Measurements from ENCODE around the gene NONO.
"Not testable (repeated sequence)": the region's sequence is repeated elsewhere in the genome, so short reads cannot be mapped to it uniquely, and the experiment has no call there.

Gene NONO

DNA sequence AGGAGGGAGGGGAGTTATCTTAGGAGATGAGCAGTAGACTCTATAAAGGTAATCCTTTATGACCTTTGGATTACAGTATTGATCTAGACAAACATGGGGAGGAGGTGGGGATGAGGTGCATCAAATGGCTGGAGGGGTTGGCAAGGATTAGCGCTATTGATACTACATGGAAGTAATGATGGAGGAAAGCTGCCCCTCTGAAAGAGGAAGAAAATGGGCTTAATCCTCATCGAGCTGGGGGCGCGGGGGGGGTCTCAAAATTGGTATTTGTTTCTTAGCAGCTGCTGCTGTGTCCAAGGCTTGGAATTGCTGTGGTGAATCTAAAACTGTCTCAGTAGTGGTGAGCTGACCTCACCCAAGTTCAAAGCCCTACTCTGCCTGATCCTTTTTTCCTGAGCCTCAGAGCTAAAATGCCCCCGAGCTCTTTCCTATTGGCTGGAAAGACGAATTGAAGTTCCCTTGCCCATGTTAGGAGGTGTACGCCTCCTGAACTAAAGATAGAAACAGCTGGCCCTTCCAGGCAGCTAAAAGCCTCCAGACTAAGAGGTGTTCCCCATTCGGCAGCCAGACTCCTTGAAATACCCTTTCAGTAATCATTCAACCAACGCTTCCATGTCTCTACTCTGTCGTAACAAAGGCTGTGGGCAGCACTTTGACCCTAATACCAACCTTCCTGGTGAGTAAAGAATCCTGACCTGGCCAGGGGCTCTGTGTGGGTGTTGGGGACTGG is 17.9 kb downstream of the NONO start, which contains the start of gene ITGB1BP2:
TSS of gene ITGB1BP2 (plus strand) at position 556 of the 730 bp plus-strand sequence. CDS start at position 613, 57 bp downstream.
- Histone ChIP-seq H4K8ac (ENCODE audit: low read depth, low read length) (no peak within 1 kb of the TSS), H3K23ac (ENCODE audit: low read length) (no peak within 1 kb of the TSS), H2BK5ac (ENCODE audit: low read length) (no peak within 1 kb of the TSS), H2BK15ac (replicated peaks; ENCODE audit: low read depth) (no peak within 1 kb of the TSS), H3K4me2 (ENCODE audit: low read length) (no peak within 1 kb of the TSS), H3K27me3 (ENCODE audit: insufficient read depth, low read length, poor library complexity) (no peaks in the 10 kb centered on the region), H3K36me3 (ENCODE audit: control insufficient read depth, insufficient read depth, low read length) (peaks cover 11% of the 10 kb centered on the region), H3K4me3 (ENCODE audit: low read length) (no peak within 1 kb of the TSS), H3K56ac (ENCODE audit: low read length) (no peak within 1 kb of the TSS), H3K9ac (ENCODE audit: low read length) (no peak within 1 kb of the TSS), H4K5ac (ENCODE audit: low read length) (no peak within 1 kb of the TSS), H2BK120ac (ENCODE audit: low read depth, low read length) (no peak within 1 kb of the TSS), H3K79me1 (ENCODE audit: low read length) (no peaks in the 10 kb centered on the region), H3K18ac (ENCODE audit: low read length) (no peak within 1 kb of the TSS), H2AK5ac (ENCODE audit: low read length) (no peak within 1 kb of the TSS), H3K4me1 (ENCODE audit: control insufficient read depth, low read depth, low read length) (no peaks in the 10 kb centered on the region), H3K4ac (ENCODE audit: low read depth, low read length) (no peak within 1 kb of the TSS), H3K79me2 (ENCODE audit: control insufficient read depth, insufficient read depth, low read length) (no peaks in the 10 kb centered on the region), H3K27ac (ENCODE audit: low read depth, low read length) (no peak within 1 kb of the TSS)
- WGBS (ENCODE audit: extremely low coverage, insufficient coverage, low lambda C conversion rate), result no CpG with 5 or more reads among the region's 10 CpGs
- DNase-seq, result peak; percentile 15

DNA sequence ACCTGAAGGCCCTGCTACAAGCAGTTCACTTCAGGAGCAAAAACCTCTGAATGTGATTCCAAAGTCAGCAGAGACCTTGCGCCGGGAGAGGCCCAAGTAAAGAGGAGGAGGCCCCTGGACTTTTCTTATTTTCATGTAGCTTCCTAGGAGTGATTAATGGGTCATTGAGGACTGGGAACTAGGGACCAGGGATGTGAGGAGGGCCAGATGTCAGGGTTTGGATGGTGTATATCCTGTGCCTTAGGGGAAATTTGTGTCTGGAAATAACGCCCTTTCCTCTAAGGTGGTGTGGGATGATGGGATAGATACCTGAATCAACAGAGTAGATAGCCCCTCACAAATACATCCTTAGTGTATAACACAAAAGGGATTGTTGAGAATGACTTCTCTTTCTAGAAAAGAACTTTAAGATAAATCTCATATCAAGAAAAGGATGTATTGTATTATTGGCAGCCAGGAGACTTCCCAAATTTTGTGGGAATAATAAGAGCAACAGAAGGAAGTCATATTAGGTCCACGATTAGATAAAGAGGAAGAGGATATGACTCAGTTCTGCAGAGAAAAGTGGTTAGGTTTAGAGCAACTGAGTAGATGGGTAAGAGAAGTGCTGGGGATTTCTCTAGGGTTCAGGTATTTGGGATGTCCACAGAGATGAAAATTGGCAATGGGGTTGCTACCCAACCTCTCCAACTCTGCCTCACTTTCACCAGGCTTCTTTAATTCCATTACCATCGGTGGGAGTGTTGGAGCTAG is 19.2 kb downstream of the NONO start:
- H2AK5ac ChIP-seq (ENCODE audit: low read length), result no peak overlapping the region
- no CpG with 5 or more reads among the region's 5 CpGs for WGBS (ENCODE audit: extremely low coverage, insufficient coverage, low lambda C conversion rate)
- H3K4me2 ChIP-seq (ENCODE audit: low read length), result no peak overlapping the region
- H3K27ac ChIP-seq (ENCODE audit: low read depth, low read length), result no peak overlapping the region
- H3K56ac ChIP-seq (ENCODE audit: low read length), result no peak overlapping the region
- H3K79me2 ChIP-seq (ENCODE audit: control insufficient read depth, insufficient read depth, low read length), result no peaks in the 10 kb centered on the region
- H3K18ac ChIP-seq (ENCODE audit: low read length), result no peak overlapping the region
- no peak overlapping the region for H2BK15ac ChIP-seq (replicated peaks; ENCODE audit: low read depth)
- DNase-seq, result no peak
- no peak overlapping the region for H3K9ac ChIP-seq (ENCODE audit: low read length)
- H2BK5ac ChIP-seq (ENCODE audit: low read length), result no peak overlapping the region
- H3K27me3 ChIP-seq (ENCODE audit: insufficient read depth, low read length, poor library complexity), result no peaks in the 10 kb centered on the region
- H4K5ac ChIP-seq (ENCODE audit: low read length), result no peak overlapping the region
- H3K4ac ChIP-seq (ENCODE audit: low read depth, low read length), result no peak overlapping the region
- H3K4me1 ChIP-seq (ENCODE audit: control insufficient read depth, low read depth, low read length), result no peaks in the 10 kb centered on the region
- no peak overlapping the region for H2BK120ac ChIP-seq (ENCODE audit: low read depth, low read length)
- no peak overlapping the region for H4K8ac ChIP-seq (ENCODE audit: low read depth, low read length)
- no peak overlapping the region for H3K23ac ChIP-seq (ENCODE audit: low read length)
- H3K79me1 ChIP-seq (ENCODE audit: low read length), result no peaks in the 10 kb centered on the region
- H3K4me3 ChIP-seq (ENCODE audit: low read length), result no peak overlapping the region
- H3K36me3 ChIP-seq (ENCODE audit: control insufficient read depth, insufficient read depth, low read length), result peaks cover 7% of the 10 kb centered on the region

DNA sequence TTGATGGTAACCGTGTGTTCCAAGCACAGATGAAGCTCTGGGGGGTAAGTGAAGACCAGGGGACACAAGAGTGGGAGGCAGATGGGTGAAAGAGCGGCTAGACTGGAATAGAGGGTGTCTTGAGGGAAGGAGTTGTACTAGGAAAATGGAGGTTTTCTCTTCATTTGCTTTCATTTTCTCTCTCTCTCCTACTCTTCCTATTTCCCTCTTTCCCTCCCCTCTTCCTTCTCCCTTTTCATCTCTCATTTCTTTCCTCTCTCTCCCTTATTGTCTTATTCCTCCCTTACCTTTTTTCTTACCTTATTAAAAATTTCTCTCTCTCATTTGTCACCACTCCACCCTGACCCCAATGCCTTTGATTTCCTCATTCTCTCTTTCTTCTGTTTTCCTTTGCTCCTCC is 21.1 kb downstream of the NONO start:
- Histone ChIP-seq H3K36me3 (ENCODE audit: control insufficient read depth, insufficient read depth, low read length) (peaks cover 1% of the 10 kb centered on the region), H2BK15ac (replicated peaks; ENCODE audit: low read depth) (no peak overlapping the region), H3K79me2 (ENCODE audit: control insufficient read depth, insufficient read depth, low read length) (no peaks in the 10 kb centered on the region), H3K79me1 (ENCODE audit: low read length) (no peaks in the 10 kb centered on the region), H4K8ac (ENCODE audit: low read depth, low read length) (no peak overlapping the region), H3K4me1 (ENCODE audit: control insufficient read depth, low read depth, low read length) (no peaks in the 10 kb centered on the region), H3K27me3 (ENCODE audit: insufficient read depth, low read length, poor library complexity) (no peaks in the 10 kb centered on the region), H3K27ac (ENCODE audit: low read depth, low read length) (no peak overlapping the region), H3K18ac (ENCODE audit: low read length) (no peak overlapping the region), H4K5ac (ENCODE audit: low read length) (no peak overlapping the region), H3K4ac (ENCODE audit: low read depth, low read length) (no peak overlapping the region), H3K56ac (ENCODE audit: low read length) (no peak overlapping the region), H2AK5ac (ENCODE audit: low read length) (no peak overlapping the region), H3K23ac (ENCODE audit: low read length) (no peak overlapping the region), H3K4me2 (ENCODE audit: low read length) (no peak overlapping the region), H2BK120ac (ENCODE audit: low read depth, low read length) (no peak overlapping the region), H3K9ac (ENCODE audit: low read length) (no peak overlapping the region), H2BK5ac (ENCODE audit: low read length) (no peak overlapping the region), H3K4me3 (ENCODE audit: low read length) (no peak overlapping the region)
- no CpG with 5 or more reads among the region's 2 CpGs for WGBS (ENCODE audit: extremely low coverage, insufficient coverage, low lambda C conversion rate)
- DNase-seq, result no peak

DNA sequence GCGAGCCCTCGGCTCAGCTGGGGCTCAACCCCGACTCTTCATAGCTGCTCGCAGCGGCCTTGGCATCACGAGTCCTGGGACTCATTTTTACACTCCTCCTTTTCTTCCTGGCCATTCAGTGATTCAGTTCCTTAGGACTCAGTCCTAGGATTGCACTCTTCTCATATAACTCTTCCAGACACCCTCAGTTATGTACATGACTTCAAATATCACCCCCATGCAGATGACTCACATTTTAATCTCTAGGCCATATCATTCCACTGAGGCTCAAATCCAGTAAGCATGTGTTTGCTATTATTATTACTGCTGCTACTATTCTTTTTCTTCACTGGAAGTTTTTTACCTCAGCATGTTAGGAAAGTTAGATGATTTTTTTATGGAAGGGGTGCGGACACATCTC is 32.5 kb downstream of the NONO start:
- H4K5ac ChIP-seq (ENCODE audit: low read length), result no peak overlapping the region
- no peaks in the 10 kb centered on the region for H3K79me1 ChIP-seq (ENCODE audit: low read length)
- H2AK5ac ChIP-seq (ENCODE audit: low read length), result no peak overlapping the region
- no peaks in the 10 kb centered on the region for H3K27me3 ChIP-seq (ENCODE audit: insufficient read depth, low read length, poor library complexity)
- H2BK15ac ChIP-seq (replicated peaks; ENCODE audit: low read depth), result no peak overlapping the region
- H3K27ac ChIP-seq (ENCODE audit: low read depth, low read length), result no peak overlapping the region
- no peak overlapping the region for H3K18ac ChIP-seq (ENCODE audit: low read length)
- H3K4me1 ChIP-seq (ENCODE audit: control insufficient read depth, low read depth, low read length), result no peaks in the 10 kb centered on the region
- H3K36me3 ChIP-seq (ENCODE audit: control insufficient read depth, insufficient read depth, low read length), result no peaks in the 10 kb centered on the region
- no peak overlapping the region for H3K56ac ChIP-seq (ENCODE audit: low read length)
- H3K4ac ChIP-seq (ENCODE audit: low read depth, low read length), result no peak overlapping the region
- no peak overlapping the region for H2BK120ac ChIP-seq (ENCODE audit: low read depth, low read length)
- DNase-seq, result no peak
- no peaks in the 10 kb centered on the region for H3K79me2 ChIP-seq (ENCODE audit: control insufficient read depth, insufficient read depth, low read length)
- H3K4me3 ChIP-seq (ENCODE audit: low read length), result no peak overlapping the region
- WGBS (ENCODE audit: extremely low coverage, insufficient coverage, low lambda C conversion rate), result no CpG with 5 or more reads among the region's 7 CpGs
- no peak overlapping the region for H3K9ac ChIP-seq (ENCODE audit: low read length)
- no peak overlapping the region for H2BK5ac ChIP-seq (ENCODE audit: low read length)
- no peak overlapping the region for H3K4me2 ChIP-seq (ENCODE audit: low read length)
- no peak overlapping the region for H3K23ac ChIP-seq (ENCODE audit: low read length)
- no peak overlapping the region for H4K8ac ChIP-seq (ENCODE audit: low read depth, low read length)

DNA sequence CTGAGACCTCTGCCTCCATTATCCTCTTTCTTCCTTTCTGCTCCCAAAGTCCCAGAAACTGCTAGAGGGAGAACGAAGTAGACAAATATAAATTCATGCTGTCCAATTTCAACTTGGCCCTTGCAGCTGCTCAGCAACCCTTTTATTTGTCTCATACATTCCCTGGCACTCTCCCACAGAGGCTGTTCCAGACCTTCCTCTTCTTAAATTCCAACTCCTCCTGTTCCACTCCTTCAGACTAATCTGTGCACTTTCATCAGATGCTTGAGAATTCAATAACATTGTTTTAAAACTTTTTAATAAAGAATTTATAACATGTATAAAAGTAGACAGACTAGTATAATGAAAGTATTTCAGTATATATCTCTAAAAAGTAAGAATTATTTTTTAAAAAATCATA is 33.5 kb downstream of the NONO start:
- H3K27ac ChIP-seq (ENCODE audit: low read depth, low read length); H3K18ac ChIP-seq (ENCODE audit: low read length); H2BK5ac ChIP-seq (ENCODE audit: low read length); H4K5ac ChIP-seq (ENCODE audit: low read length); H3K79me1 ChIP-seq (ENCODE audit: low read length); H3K36me3 ChIP-seq (ENCODE audit: control insufficient read depth, insufficient read depth, low read length); H2AK5ac ChIP-seq (ENCODE audit: low read length); H3K4me3 ChIP-seq (ENCODE audit: low read length); H3K23ac ChIP-seq (ENCODE audit: low read length); H3K4ac ChIP-seq (ENCODE audit: low read depth, low read length); H4K8ac ChIP-seq (ENCODE audit: low read depth, low read length); H3K56ac ChIP-seq (ENCODE audit: low read length); H2BK120ac ChIP-seq (ENCODE audit: low read depth, low read length); H2BK15ac ChIP-seq (replicated peaks; ENCODE audit: low read depth); DNase-seq; H3K27me3 ChIP-seq (ENCODE audit: insufficient read depth, low read length, poor library complexity); H3K79me2 ChIP-seq (ENCODE audit: control insufficient read depth, insufficient read depth, low read length); H3K4me2 ChIP-seq (ENCODE audit: low read length); H3K9ac ChIP-seq (ENCODE audit: low read length); H3K4me1 ChIP-seq (ENCODE audit: control insufficient read depth, low read depth, low read length): not testable (repeated sequence)
- WGBS (ENCODE audit: extremely low coverage, insufficient coverage, low lambda C conversion rate), result no CpG with 5 or more reads among the region's 1 CpG
